Measurements from ENCODE around the gene ABHD2.

DNA sequence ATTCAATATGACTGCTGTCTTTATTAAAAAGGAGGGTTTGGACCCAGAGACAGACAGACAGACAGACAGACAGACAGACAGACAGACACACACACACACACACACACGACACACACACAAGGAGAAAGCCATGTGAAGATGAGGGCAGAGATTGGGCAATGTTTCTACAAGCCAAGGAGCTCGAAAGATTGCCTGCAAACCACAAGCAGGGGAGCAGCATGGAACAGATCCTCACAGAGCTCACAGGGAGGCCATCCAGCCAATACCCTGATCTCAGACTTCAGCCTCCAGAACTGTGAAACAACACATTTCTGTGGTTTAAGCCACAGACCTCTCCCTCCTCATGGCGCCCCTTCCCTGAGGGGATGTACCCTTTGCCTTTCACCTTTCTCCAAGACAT is 35.8 kb upstream of the ABHD2 start:
- TF ChIP-seq, protein P1, sequence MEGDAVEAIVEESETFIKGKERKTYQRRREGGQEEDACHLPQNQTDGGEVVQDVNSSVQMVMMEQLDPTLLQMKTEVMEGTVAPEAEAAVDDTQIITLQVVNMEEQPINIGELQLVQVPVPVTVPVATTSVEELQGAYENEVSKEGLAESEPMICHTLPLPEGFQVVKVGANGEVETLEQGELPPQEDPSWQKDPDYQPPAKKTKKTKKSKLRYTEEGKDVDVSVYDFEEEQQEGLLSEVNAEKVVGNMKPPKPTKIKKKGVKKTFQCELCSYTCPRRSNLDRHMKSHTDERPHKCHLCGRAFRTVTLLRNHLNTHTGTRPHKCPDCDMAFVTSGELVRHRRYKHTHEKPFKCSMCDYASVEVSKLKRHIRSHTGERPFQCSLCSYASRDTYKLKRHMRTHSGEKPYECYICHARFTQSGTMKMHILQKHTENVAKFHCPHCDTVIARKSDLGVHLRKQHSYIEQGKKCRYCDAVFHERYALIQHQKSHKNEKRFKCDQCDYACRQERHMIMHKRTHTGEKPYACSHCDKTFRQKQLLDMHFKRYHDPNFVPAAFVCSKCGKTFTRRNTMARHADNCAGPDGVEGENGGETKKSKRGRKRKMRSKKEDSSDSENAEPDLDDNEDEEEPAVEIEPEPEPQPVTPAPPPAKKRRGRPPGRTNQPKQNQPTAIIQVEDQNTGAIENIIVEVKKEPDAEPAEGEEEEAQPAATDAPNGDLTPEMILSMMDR (IDR thresholded peaks at IDR 0.05): no peak
- TF ChIP-seq POLR2A (IDR thresholded peaks at IDR 0.05): no peak

All from heart left ventricle (tissue), 13 donors.